CD8-positive, alpha-beta memory T cell (primary cell): ENCODE results near the gene BTBD9. TPM values are rescaled to one million over a fixed set of nuclear protein-coding genes. Genes with fewer than 3 reads are reported as not detected.
A peak's percentile ranks its signal among the peaks of the same experiment; 100 is the strongest.

Source experiments
- CTCF ChIA-PET: fragments of 350-600 bp; sonication (Branson Sonifier 250); formaldehyde crosslinking; loops from one replicate; lab custom pipeline; 2021; ENCODE audit warnings: antibody characterized with exemption; lab: Charles Lee
- POLR2A ChIA-PET: fragments of 350-600 bp; sonication (Branson Sonifier 250); formaldehyde crosslinking; loops from one replicate; lab custom pipeline; 2021; ENCODE audit warnings: antibody characterized with exemption; lab: Charles Lee
- DNase-seq, 5 donors: peaks; one replicate each; pipeline versions ENCODE4 v3.0.0 to v3.0.0-alpha.2; 2020 to 2022; ENCODE audit warnings: mixed read lengths in 1 of 5
- H3K27ac ChIP-seq: one replicate; pipeline ENCODE4 v1.7.0; 2013; ENCODE audit warnings: low read depth, mild to moderate bottlenecking, low read length, moderate library complexity
- H3K27me3 ChIP-seq: 2 replicates; pipeline ENCODE4 v1.7.0; 2013; ENCODE audit warnings: low read length, mild to moderate bottlenecking; ENCODE audit not compliant: insufficient read depth, poor library complexity, severe bottlenecking
- H3K36me3 ChIP-seq: 2 replicates; pipeline ENCODE4 v1.7.0; 2013; ENCODE audit warnings: mild to moderate bottlenecking, low read length, moderate library complexity; ENCODE audit not compliant: insufficient read depth
- H3K4me1 ChIP-seq: 2 replicates; pipeline ENCODE4 v1.7.0; 2013; ENCODE audit warnings: mild to moderate bottlenecking, low read length, moderate library complexity; ENCODE audit not compliant: insufficient read depth
- H3K4me3 ChIP-seq: 2 replicates; pipeline ENCODE4 v1.7.0; 2013; ENCODE audit warnings: mild to moderate bottlenecking, low read length
- H3K9me3 ChIP-seq: 2 replicates; pipeline ENCODE4 v1.7.0; 2013; ENCODE audit warnings: mild to moderate bottlenecking, low read length
- H3K27ac Mint-ChIP-seq, 8 donors: one replicate each; pipeline ENCODE4 v1.8.0; 2020 to 2021; ENCODE audit warnings: mixed read lengths in 8 of 8, mild to moderate bottlenecking in 6 of 8, inconsistent platforms in 3 of 8, moderate library complexity in 3 of 8
- H3K27me3 Mint-ChIP-seq, 2 donors: one replicate each; pipeline ENCODE4 v1.8.0; 2020 to 2021; ENCODE audit warnings: mixed read lengths in 2 of 2, mild to moderate bottlenecking in 1 of 2, moderate library complexity in 1 of 2
- H3K36me3 Mint-ChIP-seq, 3 donors: one replicate each; pipeline ENCODE4 v1.8.0; 2020 to 2021; ENCODE audit warnings: mixed read lengths in 3 of 3, inconsistent platforms in 1 of 3, mild to moderate bottlenecking in 1 of 3
- H3K4me1 Mint-ChIP-seq, 3 donors: one replicate each; pipeline ENCODE4 v1.8.0; 2020 to 2021; ENCODE audit warnings: mixed read lengths in 3 of 3, inconsistent platforms in 1 of 3, mild to moderate bottlenecking in 1 of 3
- H3K4me3 Mint-ChIP-seq, 7 donors: one replicate each; pipeline ENCODE4 v1.8.0; 2020 to 2021; ENCODE audit warnings: mixed read lengths in 7 of 7, mild to moderate bottlenecking in 6 of 7, moderate library complexity in 4 of 7, inconsistent platforms in 2 of 7
- H3K9me3 Mint-ChIP-seq, 5 donors: one replicate each; pipeline ENCODE4 v1.8.0; 2020 to 2022; ENCODE audit warnings: mixed read lengths in 5 of 5, mild to moderate bottlenecking in 3 of 5, moderate library complexity in 2 of 5, inconsistent platforms in 1 of 5
- polyA plus RNA-seq: library from polyadenylated mRNA; unstranded; fragments of 300-500 nt; fragmentation: Illumina TruSeq; gene quantifications from one replicate; pipeline ENCODE4 v1.2.3, GENCODE V29; 2021
- total RNA-seq, 2 experiments: library from RNA; stranded (reverse); gene quantifications; one replicate each; pipeline ENCODE4 v1.2.3, GENCODE V29; 2021

Gene BTBD9
- total and polyA plus RNA-seq, 3 experiments from 2014 or later: 12.2 to 17.7 (median 14.9) TPM

DNA sequence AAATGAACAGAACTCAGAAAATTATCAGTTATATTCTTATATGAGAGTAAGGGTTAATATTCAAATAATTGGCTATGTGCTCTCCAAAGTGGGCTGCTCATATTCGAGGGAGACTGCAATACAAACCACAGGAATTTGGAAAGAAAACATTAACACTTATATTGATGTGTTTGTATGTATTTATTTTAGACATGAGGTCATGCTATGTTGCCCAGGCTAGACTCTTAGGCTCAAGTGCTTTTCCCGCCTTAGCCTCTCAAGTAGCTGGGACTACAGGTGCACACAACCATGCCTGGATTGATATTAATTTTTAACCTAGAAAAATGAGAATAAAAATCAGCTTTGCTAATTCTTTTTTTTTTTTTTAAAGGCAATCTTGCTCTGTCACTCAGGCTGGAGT, 35.0 kb downstream of the BTBD9 start:
- no peaks in the 10 kb centered on the region for H3K27me3 Mint-ChIP-seq

GRCh38 chr6:38603966-38604365, 35.8 kb downstream of the BTBD9 start:
- no peak overlapping the region for H3K27ac Mint-ChIP-seq
- H3K4me1 ChIP-seq: no peaks in the 10 kb centered on the region
- no peaks in the 10 kb centered on the region for H3K9me3 ChIP-seq
- no peak overlapping the region for H3K4me3 ChIP-seq
- no peaks in the 10 kb centered on the region for H3K27me3 Mint-ChIP-seq
- peaks cover 0 to 10% (median 0%) of the 10 kb centered on the region in 3 donors for H3K36me3 Mint-ChIP-seq
- no peak for DNase-seq
- POLR2A ChIA-PET: no interaction called here
- H3K36me3 ChIP-seq: no peaks in the 10 kb centered on the region
- H3K27me3 ChIP-seq: no peaks in the 10 kb centered on the region
- CTCF ChIA-PET: no interaction called here
- H3K9me3 Mint-ChIP-seq: no peaks in the 10 kb centered on the region
- no peak overlapping the region for H3K4me3 Mint-ChIP-seq
- peaks cover 13 to 43% (median 28%) of the 10 kb centered on the region in 3 donors for H3K4me1 Mint-ChIP-seq
- no peak overlapping the region for H3K27ac ChIP-seq

More for the DNA sequence above, 35.0 kb downstream of the BTBD9 start:
- Mint-ChIP-seq H3K36me3 (peaks cover 0 to 8% (median 0%) of the 10 kb centered on the region in 3 donors), H3K27ac (no peak overlapping the region), H3K4me3 (no peak overlapping the region), H3K4me1 (peaks cover 13 to 48% (median 29%) of the 10 kb centered on the region in 3 donors), H3K9me3 (no peaks in the 10 kb centered on the region)
- POLR2A ChIA-PET: no interaction called here
- Histone ChIP-seq H3K4me1 (no peaks in the 10 kb centered on the region), H3K4me3 (no peak overlapping the region), H3K27me3 (no peaks in the 10 kb centered on the region), H3K27ac (no peak overlapping the region), H3K9me3 (no peaks in the 10 kb centered on the region), H3K36me3 (no peaks in the 10 kb centered on the region)
- CTCF ChIA-PET: no interaction called here
- no peak for DNase-seq

DNA sequence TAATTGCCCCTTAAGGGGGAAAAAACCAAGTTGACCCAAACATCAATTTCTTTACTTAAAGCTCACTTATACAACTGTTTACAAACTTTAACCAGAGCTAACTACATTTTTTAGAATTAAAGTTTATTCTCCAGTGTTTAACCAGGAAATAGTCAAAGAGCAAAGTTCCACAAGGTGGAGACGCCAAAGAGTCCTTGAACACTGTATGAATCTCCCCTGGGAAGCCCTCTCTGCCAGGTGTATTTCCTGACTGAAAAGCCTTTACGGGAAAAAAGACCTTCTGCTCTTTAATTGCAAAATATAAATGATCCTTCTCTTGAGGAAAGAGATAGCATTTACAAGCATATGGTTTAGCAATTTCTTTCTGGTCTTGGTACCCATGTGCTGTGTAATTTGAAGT, 36.2 kb downstream of the BTBD9 start:
- Histone ChIP-seq H3K4me1 (no peaks in the 10 kb centered on the region), H3K36me3 (no peaks in the 10 kb centered on the region), H3K9me3 (no peaks in the 10 kb centered on the region), H3K4me3 (no peak overlapping the region), H3K27ac (no peak overlapping the region), H3K27me3 (no peaks in the 10 kb centered on the region)
- H3K27ac Mint-ChIP-seq: no peak overlapping the region
- POLR2A ChIA-PET: no interaction called here
- no peaks in the 10 kb centered on the region for H3K9me3 Mint-ChIP-seq
- peaks cover 0 to 10% (median 0%) of the 10 kb centered on the region in 3 donors for H3K36me3 Mint-ChIP-seq
- no peaks in the 10 kb centered on the region for H3K27me3 Mint-ChIP-seq
- DNase-seq: no peak
- peaks cover 13 to 39% (median 24%) of the 10 kb centered on the region in 3 donors for H3K4me1 Mint-ChIP-seq
- no peak overlapping the region for H3K4me3 Mint-ChIP-seq
- CTCF ChIA-PET: no interaction called here

GRCh38 chr6:38599966-38600550, 39.7 kb downstream of the BTBD9 start:
- CTCF ChIA-PET: interaction anchor here (0.9 kb wide), 1 partner anchor 12 kb away, joined by 3 read pairs; no protein-coding TSS in a partner anchor
- Histone ChIP-seq H3K27ac (no peak overlapping the region), H3K9me3 (no peaks in the 10 kb centered on the region), H3K4me1 (no peaks in the 10 kb centered on the region), H3K36me3 (no peaks in the 10 kb centered on the region), H3K27me3 (no peaks in the 10 kb centered on the region), H3K4me3 (no peak overlapping the region)
- H3K27ac Mint-ChIP-seq: peak overlapping the region in 1 of 8 donors; percentile 55
- H3K4me3 Mint-ChIP-seq: no peak overlapping the region
- H3K4me1 Mint-ChIP-seq: peaks cover 10 to 25% (median 22%) of the 10 kb centered on the region in 3 donors
- POLR2A ChIA-PET: interaction anchor here (0.6 kb wide), 1 partner anchor 103 kb away, joined by 5 read pairs; the partner anchor contains the start of gene GLO1
- peaks cover 12 to 28% (median 12%) of the 10 kb centered on the region in 3 donors for H3K36me3 Mint-ChIP-seq
- no peak for DNase-seq
- no peaks in the 10 kb centered on the region for H3K9me3 Mint-ChIP-seq
- no peaks in the 10 kb centered on the region for H3K27me3 Mint-ChIP-seq

DNA sequence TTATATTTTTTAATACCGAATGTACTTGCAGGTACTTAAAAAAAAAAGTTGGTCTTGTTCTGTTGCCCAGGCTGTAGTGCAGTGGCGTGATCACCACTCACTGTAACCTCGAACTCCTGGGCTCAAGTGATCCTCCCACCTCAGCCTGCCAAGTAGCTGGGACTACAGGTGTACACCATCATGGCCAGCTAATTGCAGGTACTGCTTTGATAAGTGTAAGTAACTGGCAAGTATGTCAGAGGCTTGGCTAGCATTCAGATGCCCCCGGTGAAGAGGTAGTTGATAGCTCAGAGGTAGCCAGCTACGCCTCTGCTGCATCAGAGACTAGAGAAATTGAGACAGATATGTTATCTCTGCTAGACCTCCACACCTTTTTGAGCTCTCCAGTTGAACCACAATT, 40.5 kb downstream of the BTBD9 start:
- Mint-ChIP-seq H3K27ac (no peak overlapping the region), H3K9me3 (no peaks in the 10 kb centered on the region), H3K4me1 (peaks cover 10 to 20% (median 18%) of the 10 kb centered on the region in 3 donors), H3K27me3 (no peaks in the 10 kb centered on the region), H3K36me3 (peaks cover 12 to 36% (median 19%) of the 10 kb centered on the region in 3 donors), H3K4me3 (no peak overlapping the region)
- no peaks in the 10 kb centered on the region for H3K36me3 ChIP-seq
- no peak overlapping the region for H3K4me3 ChIP-seq
- no peak for DNase-seq
- ChIA-PET CTCF (no interaction called here), POLR2A (no interaction called here)
- no peaks in the 10 kb centered on the region for H3K4me1 ChIP-seq
- no peaks in the 10 kb centered on the region for H3K9me3 ChIP-seq
- H3K27me3 ChIP-seq: no peaks in the 10 kb centered on the region
- H3K27ac ChIP-seq: no peak overlapping the region

DNA sequence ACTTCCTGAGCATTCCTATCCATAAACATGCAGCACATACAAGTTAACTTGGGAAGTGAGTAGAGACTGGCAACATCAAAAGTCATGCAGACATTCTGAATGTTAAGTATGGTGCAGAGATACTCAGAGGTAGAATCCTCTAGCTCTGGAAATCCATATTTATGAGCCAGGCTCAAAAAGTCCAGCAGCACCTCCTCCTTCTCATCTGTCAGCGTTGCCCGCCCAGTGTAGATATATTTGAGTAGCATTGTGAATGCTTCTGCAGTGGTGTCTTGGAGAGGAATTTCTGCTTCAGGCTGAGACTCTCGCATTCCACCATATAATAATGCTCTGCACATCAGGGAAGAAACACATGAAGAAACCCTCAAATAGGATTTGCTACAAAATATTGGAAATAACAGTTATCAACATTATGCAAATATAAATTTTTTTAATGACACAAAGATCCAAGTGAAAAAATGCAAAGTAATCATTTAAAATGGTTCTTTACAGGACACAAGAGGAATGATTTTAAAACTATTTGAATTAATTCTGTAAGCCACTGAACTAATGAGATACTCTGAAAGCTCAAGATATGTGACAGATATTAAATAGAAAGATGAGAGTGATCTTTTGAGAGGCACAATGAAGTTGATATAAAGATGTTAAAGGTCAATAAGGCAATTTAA, 45.6 kb downstream of the BTBD9 start:
- ChIA-PET POLR2A (interaction anchor here (0.6 kb wide), 1 partner anchor 1696 kb away, joined by 4 read pairs; no protein-coding TSS in a partner anchor), CTCF (no interaction called here)
- no peak overlapping the region for H3K4me3 Mint-ChIP-seq
- Histone ChIP-seq H3K27me3 (no peaks in the 10 kb centered on the region), H3K4me1 (no peaks in the 10 kb centered on the region), H3K4me3 (no peak overlapping the region), H3K36me3 (peaks cover 6% of the 10 kb centered on the region), H3K9me3 (no peaks in the 10 kb centered on the region), H3K27ac (no peak overlapping the region)
- no peaks in the 10 kb centered on the region for H3K9me3 Mint-ChIP-seq
- no peak for DNase-seq
- peaks cover 21 to 57% (median 36%) of the 10 kb centered on the region in 3 donors for H3K36me3 Mint-ChIP-seq
- no peak overlapping the region for H3K27ac Mint-ChIP-seq
- H3K4me1 Mint-ChIP-seq: peaks cover 2 to 4% (median 3%) of the 10 kb centered on the region in 3 donors
- H3K27me3 Mint-ChIP-seq: no peaks in the 10 kb centered on the region

DNA sequence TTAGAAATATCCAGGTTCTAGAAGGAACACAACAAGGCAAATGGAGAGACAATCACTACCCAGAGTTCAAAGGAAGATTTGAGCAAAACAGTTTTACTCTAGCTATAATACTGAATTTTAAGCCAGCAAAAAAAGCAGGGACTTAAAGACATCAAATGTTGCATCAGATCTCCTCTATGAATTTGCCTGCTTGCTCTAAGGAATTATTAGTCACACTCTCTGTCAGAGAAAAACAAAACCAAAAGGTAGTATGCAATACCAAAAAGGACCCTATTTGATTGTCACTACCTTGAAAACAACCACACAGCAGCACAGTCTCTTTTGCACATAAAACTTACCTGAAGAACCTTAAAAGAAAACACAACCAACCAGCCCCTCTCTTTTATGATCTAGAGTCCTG, 46.3 kb downstream of the BTBD9 start:
- peaks cover 2 to 4% (median 3%) of the 10 kb centered on the region in 3 donors for H3K4me1 Mint-ChIP-seq
- no peak overlapping the region for H3K27ac Mint-ChIP-seq
- DNase-seq: no peak
- POLR2A ChIA-PET: no interaction called here
- H3K4me3 Mint-ChIP-seq: no peak overlapping the region
- peaks cover 21 to 60% (median 36%) of the 10 kb centered on the region in 3 donors for H3K36me3 Mint-ChIP-seq
- Histone ChIP-seq H3K9me3 (no peaks in the 10 kb centered on the region), H3K27me3 (no peaks in the 10 kb centered on the region), H3K4me1 (no peaks in the 10 kb centered on the region), H3K27ac (no peak overlapping the region), H3K36me3 (peaks cover 6% of the 10 kb centered on the region), H3K4me3 (no peak overlapping the region)
- H3K9me3 Mint-ChIP-seq: no peaks in the 10 kb centered on the region
- CTCF ChIA-PET: no interaction called here
- no peaks in the 10 kb centered on the region for H3K27me3 Mint-ChIP-seq

DNA sequence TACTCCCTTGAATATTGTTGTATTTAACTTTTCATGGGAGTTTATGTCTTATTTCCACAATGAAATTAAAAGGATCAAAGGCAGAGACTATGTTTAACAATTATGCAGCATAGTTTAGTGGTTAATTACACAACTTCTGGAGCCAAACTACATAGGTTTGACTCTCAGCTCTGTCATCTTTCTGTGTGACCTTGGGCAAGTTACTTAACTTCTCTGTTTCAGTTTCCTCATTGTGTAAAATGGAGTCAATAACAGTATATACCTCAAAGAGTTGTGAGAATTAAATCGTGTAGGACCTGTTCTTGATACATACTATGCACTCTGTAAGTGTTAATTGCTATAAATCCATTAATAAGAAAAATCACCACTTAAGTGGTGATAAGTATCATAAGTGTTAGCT, 48.3 kb downstream of the BTBD9 start:
- Mint-ChIP-seq H3K4me1 (peaks cover 0 to 4% (median under 1%) of the 10 kb centered on the region in 3 donors), H3K4me3 (no peak overlapping the region), H3K27ac (no peak overlapping the region), H3K9me3 (no peaks in the 10 kb centered on the region), H3K27me3 (no peaks in the 10 kb centered on the region), H3K36me3 (peaks cover 15 to 59% (median 32%) of the 10 kb centered on the region in 3 donors)
- Histone ChIP-seq H3K36me3 (peaks cover 6% of the 10 kb centered on the region), H3K4me1 (no peaks in the 10 kb centered on the region), H3K9me3 (no peaks in the 10 kb centered on the region), H3K27me3 (no peaks in the 10 kb centered on the region), H3K4me3 (no peak overlapping the region), H3K27ac (no peak overlapping the region)
- POLR2A ChIA-PET: no interaction called here
- no peak for DNase-seq
- CTCF ChIA-PET: no interaction called here
